SH-SY5Y (cell line): Measurements from ENCODE around the gene ZXDC.

Source experiments
- GATA2 ChIP-seq: IDR thresholded peaks from 2 replicates; pipeline ENCODE4 v1.6.1; 2011; ENCODE audit warnings: mild to moderate bottlenecking, low read depth, low read length
- GATA3 ChIP-seq: IDR thresholded peaks from 2 replicates; pipeline ENCODE4 v1.6.1; 2011; ENCODE audit warnings: low read depth, mild to moderate bottlenecking, low read length, moderate library complexity

DNA sequence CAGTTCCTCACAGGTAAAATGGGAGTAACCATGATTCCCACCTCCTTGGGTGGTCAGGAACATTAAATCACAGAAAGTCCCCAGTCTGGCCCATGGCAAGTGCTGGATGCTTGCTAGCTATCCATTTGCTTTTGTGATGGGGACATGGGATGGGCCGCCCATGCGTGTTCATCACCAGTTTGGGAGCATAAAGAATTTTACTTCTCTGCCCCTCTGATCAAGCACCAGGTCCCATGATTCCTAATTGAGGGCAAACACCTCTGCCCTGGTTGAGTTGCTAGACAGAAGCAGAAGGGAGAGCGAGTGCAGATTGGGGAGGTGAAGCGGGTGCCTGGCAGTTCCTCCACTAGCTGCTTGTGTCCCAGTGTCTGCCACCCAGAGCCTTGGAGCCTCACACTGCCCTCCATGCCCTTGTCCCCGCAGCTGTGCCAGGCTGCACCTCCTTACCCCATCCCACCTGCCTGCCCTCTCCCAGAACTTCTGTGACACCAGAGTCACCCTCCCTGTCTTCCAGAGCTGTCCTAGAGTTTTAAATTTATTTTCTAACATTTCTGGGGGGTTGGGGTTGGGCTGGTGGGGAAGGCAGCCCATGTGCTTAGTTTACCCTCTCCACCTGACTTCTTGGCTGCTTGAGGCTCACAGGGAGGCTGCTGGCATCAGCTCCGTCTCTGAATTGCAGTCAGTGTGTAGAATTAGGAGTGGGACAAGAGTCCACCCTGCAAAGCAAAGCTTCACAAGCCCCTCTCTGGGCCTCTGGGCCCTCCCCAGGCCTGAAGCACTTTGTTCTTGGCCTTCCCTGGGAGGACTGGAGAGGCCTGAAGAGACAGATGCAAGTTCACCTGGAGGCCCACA, 62.6 kb downstream of the ZXDC start:
- TF ChIP-seq GATA2: no peak
- no peak for TF ChIP-seq GATA3
